Kidney glomerular epithelial cell (primary cell): Measurements from ENCODE around the gene KLF1.

Source experiments
- DNase-seq: peaks from one replicate; lab custom pipeline; 2025; lab: John Stamatoyannopoulos, UW

The KLF1 gene

DNA sequence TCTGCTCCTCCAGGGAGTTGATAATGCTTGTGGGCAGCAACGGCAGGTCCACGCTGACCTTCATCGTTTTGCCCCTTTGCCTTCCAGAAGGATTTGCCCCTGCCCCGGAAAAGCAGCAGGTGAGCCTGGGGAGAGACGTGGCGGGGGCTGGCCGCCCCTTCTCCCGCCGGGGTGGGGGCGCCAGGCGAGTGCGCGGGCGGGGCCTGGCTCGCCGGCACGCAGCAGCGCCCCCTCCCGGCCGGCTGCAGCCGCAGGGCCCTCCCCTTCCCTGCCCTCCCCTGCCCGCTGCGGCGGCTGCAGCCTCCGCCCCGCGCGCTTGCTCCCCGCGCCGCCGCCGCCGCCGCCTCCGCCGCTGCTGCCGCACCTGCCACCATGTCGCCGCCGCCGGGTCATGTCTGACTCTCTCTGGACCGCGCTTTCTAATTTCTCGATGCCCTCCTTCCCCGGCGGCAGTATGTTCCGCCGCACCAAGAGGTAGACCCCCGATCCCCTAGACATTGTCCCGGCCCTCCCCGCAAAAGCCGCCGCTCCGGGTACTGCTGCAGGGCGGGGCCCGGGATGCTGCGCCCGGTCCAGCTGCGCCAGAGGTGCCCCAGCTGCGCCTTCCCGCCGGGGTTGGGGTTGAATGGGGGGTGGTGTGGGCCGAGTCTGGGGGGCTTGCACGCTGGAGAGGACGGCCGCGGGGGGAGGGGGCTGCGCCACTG lies 48.7 kb downstream of the KLF1 start, which contains the start of gene MAST1:
TSS of gene MAST1 (plus strand) at position 334 of the 704 bp plus-strand sequence. CDS start at position 392, 58 bp downstream.
- DNase-seq = no peak

DNA sequence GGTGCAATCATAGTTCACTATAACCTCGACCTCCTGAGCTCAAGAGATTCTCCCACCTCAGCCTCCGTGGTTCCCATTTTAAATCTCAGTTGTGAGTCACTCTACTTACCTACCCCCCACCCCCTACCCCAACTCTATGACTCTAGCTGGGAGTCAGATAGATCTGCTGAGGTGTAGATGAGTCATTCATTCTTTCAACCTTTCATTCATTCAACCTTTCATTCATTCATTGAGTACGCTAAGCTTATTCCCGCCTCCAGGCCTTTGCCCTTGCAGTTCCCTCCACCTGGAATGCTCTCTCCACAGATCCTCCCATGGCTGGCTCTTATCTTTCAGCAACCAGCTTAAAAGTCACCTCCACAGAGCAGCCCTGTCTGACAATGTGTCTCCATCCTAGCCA lies 49.8 kb downstream of the KLF1 start:
- DNase-seq = no peak

GRCh38 chr19:12836529-12836863 lies 50.5 kb downstream of the KLF1 start:
- DNase-seq = no peak

GRCh38 chr19:12834976-12835757 lies 51.8 kb downstream of the KLF1 start:
- DNase-seq = no peak

- DNase-seq = no peak
These were observed 52.4 kb downstream of the KLF1 start, which contains the start of gene RTBDN for GRCh38 chr19:12834566-12834943. TSS of gene RTBDN (minus strand) at chr19:12834579. CDS start at chr19:12829979, 4,600 bp downstream.
